Measurements from ENCODE around the gene SORCS2.

Gene SORCS2

GRCh38 chr4:7474320-7474719 is 282.0 kb downstream of the SORCS2 start:
- no peak for DNase-seq (ENCODE audit: low spot score)

GRCh38 chr4:7475207-7475606 is 282.9 kb downstream of the SORCS2 start:
- DNase-seq (ENCODE audit: low spot score), result no peak

GRCh38 chr4:7476820-7477219 is 284.5 kb downstream of the SORCS2 start:
- DNase-seq (ENCODE audit: low spot score), result no peak

GRCh38 chr4:7477695-7478094 is 285.4 kb downstream of the SORCS2 start:
- DNase-seq (ENCODE audit: low spot score), result no peak

- DNase-seq (ENCODE audit: low spot score), result no peak
Measured at GRCh38 chr4:7478665-7479064, 286.3 kb downstream of the SORCS2 start.

- DNase-seq (ENCODE audit: low spot score), result no peak
Measured at GRCh38 chr4:7480423-7480822, 288.1 kb downstream of the SORCS2 start.

- no peak for DNase-seq (ENCODE audit: low spot score)
Measured at GRCh38 chr4:7481227-7481626, 288.9 kb downstream of the SORCS2 start.

- no peak for DNase-seq (ENCODE audit: low spot score)
Measured at GRCh38 chr4:7485096-7485495, 292.8 kb downstream of the SORCS2 start.

GRCh38 chr4:7486101-7486500 is 293.8 kb downstream of the SORCS2 start:
- no peak for DNase-seq (ENCODE audit: low spot score)

- no peak for DNase-seq (ENCODE audit: low spot score)
Measured at GRCh38 chr4:7487502-7487901, 295.2 kb downstream of the SORCS2 start.

- no peak for DNase-seq (ENCODE audit: low spot score)
Measured at GRCh38 chr4:7487998-7488671, 295.8 kb downstream of the SORCS2 start.

GRCh38 chr4:7491915-7492314 is 299.6 kb downstream of the SORCS2 start:
- DNase-seq (ENCODE audit: low spot score), result no peak

- DNase-seq (ENCODE audit: low spot score), result no peak
Measured at GRCh38 chr4:7498446-7499200, 306.3 kb downstream of the SORCS2 start.

- no peak for DNase-seq (ENCODE audit: low spot score)
Measured at GRCh38 chr4:7499661-7500060, 307.3 kb downstream of the SORCS2 start.

- DNase-seq (ENCODE audit: low spot score), result no peak
Measured at GRCh38 chr4:7500404-7500803, 308.1 kb downstream of the SORCS2 start.

- no peak for DNase-seq (ENCODE audit: low spot score)
Measured at GRCh38 chr4:7501314-7501713, 309.0 kb downstream of the SORCS2 start.

- DNase-seq (ENCODE audit: low spot score), result no peak
Measured at GRCh38 chr4:7501873-7502272, 309.5 kb downstream of the SORCS2 start.

- DNase-seq (ENCODE audit: low spot score), result no peak
Measured at GRCh38 chr4:7503559-7504249, 311.4 kb downstream of the SORCS2 start.

GRCh38 chr4:7505116-7505900 is 313.0 kb downstream of the SORCS2 start:
- DNase-seq (ENCODE audit: low spot score), result no peak

- no peak for DNase-seq (ENCODE audit: low spot score)
Measured at GRCh38 chr4:7506119-7506518, 313.8 kb downstream of the SORCS2 start.

GRCh38 chr4:7506572-7506971 is 314.2 kb downstream of the SORCS2 start:
- DNase-seq (ENCODE audit: low spot score), result no peak

GRCh38 chr4:7507381-7507780 is 315.0 kb downstream of the SORCS2 start:
- DNase-seq (ENCODE audit: low spot score), result no peak

All from COLO829 (cell line).